GM19452 (cell line): ENCODE data around the gene CSGALNACT2.
"Not testable (repeated sequence)": the region's sequence is repeated elsewhere in the genome, so short reads cannot be mapped to it uniquely, and the experiment has no call there.

Experiments
- ATAC-seq: cut with Tn5 transposase; IDR thresholded peaks from one replicate; pipeline ENCODE4 v1.9.1; 2021; ENCODE audit not compliant: unreplicated experiment

Gene CSGALNACT2

DNA sequence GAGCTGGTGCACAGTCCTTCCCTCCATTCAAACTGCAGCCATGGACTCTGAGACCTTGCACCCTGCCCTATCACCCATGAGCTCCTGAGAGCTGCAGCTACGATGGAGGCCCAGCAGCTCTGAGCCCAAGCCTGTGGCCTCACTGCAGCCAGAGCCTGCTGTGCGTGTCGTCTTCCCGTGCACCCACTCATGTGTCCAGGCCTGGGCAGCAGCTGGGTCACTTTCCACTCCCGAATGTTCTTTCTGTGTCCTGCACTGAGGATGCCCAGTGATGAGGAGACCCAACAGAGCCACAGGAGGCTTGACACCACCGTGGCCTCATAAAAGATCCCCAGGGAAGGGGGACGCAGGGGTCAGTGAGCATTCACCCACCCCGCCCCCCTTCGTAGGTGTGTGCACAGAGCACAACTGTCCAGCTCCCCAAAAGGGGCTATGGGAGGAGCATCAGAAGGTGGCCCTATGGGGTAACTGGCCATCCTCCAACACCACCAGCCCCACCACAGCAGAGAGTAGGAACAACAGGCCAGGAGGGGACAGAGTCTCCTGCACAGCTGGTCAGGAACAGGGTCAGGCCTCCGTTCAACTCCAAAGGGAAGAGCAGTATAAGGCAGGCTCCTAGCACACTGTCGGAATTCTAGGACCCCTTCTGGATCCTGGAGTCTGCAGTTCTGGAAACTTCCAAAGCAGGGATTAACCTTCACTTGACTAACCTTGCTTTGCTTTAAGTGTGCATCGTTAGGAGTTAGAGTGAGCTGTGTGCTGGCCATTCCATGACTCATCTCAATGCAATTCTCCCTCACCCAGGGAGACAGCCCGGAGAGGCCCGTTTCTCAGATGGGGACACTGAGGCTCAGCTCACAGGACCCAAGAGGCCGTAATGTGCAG, 76.1 kb downstream of the CSGALNACT2 start:
- no peak for ATAC-seq

DNA sequence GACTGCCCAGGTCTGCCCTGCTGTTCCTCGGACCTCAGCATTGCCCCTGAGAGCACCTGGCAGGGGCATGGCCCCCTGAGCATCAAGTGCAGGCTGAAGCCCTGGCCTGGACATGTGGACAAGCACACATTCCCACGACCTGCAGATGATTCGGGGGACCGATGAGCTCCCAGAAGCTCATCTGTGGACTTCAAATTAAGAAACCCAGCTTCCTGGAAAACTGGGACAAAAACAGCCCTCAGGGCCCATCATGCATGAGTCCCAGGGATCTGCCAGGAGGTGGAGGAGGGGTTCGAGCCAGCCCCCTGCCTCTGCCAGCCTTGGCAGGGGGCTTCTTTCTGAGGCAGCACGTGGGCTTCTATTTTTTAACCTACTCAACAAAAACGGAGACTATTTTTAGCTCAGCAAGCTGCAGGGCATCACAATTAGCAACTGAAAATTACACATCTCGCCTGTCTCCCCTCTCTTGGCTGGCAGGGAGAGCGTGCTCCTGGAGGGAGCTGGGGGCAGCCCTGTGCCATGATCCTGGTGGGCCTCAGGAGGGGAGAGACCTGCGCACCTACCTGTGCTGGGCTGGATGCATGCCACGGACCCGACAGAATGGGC, 76.8 kb downstream of the CSGALNACT2 start:
- ATAC-seq, result no peak

GRCh38 chr10:43215758-43216455, 77.7 kb downstream of the CSGALNACT2 start:
- no peak for ATAC-seq

DNA sequence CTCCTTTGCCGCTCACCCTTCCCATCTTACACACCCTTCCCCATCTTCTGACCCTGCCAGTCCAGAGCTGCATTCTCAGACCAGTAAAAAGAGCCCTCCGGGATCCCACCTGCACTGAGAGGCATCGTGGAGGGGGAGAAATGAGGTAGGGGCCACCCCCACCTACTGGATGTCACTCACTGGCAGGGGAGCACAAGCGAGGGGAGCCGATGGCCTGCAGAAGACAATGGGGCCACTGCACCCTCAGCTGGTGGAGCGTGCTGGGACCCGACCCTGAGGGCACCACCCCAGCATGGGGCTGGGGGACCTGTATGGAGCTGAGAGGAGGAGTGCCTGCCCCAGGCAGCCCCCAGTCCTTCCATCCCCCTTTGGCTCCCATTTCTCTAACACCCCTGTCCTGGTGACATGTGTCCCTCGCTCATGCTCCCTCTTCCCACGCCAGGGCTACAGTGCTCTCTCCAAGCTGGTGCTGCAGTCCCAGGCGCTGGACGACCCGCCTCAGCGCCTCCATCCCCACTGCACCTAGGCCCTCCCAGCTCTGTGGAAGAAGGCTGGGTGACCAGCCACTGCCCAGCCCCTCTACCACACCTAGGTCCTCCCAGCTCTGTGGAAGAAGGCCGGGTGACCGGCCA, 78.8 kb downstream of the CSGALNACT2 start:
- no peak for ATAC-seq

- ATAC-seq, result no peak
These were observed 79.4 kb downstream of the CSGALNACT2 start for GRCh38 chr10:43217563-43218205.

DNA sequence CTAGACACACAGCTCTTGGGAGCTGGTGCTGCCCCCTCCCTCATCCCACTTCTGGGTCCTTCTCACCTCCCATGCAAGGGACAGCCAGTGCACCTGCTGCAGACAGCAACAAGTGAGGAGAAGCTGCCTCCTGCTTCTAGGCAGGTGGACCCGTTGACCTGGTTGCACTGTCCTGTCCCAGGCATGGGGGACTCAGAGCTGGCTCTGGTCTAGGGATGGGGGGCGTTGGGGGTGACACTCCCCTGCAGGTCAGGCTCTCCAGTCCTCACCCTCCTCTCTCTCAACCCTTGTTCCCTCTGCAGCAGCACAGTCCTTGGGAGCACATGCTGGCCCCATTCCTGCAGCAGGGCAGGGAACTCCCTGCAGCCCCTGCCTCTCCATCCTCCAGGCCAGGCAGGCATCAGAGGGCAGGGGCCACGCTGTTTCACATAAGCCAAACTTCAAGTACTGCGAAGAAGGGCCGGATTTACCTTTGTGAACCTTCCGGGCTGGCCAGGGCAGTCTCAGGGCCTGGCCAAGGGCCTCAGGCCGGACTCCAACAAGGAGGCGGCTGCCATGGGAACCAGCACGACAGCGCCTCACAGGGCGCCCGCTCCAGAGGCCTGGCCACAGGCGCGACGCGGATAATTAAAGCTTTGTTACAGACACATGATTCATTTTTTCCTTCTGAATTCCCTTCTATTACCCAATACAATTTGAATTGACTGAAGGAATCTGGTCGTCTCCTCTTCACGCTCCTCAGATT, 80.1 kb downstream of the CSGALNACT2 start:
- ATAC-seq, result no peak

DNA sequence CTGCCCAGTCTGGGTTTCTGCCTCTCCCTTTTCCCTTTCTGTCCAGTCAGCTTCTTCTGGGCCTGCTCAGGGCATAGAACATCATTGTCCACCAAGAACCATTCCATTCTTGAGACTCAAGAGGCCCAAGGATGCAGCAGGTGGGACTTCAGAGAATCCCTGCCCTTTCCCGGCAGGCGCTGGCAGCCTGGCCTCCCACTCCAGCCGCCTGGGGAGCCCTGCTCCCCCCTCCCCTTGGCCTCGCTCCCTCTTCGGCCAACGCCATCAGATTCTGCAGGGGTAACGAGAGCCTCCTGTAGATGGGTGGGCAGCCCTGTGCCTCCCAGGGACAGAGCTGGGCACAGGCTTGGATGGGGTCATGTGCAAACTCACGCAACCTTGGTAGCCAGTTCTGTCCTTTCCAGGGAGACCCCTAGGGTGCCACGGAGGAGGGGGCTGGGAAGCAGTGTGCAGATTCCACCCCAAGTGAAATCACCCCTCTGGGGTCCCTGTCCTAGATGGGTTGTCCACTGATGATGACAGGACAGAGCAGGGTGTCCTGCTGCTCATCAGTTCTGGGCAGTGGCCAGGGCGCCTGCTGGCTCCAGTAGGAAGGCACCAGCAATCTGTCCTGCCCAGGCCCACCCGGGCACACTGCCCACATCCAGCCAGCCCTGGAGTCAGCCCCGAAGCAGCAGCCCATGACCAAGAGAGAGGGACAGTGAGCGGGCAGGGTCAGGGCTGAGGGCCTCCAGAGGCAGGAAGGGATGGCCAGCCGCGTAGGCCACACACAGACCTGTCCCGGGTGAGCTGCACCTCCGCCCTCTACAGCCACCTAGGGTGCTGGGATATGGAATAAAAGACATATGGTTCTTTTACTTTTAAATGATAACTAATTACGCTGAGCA, 80.9 kb downstream of the CSGALNACT2 start:
- ATAC-seq, result no peak

GRCh38 chr10:43219848-43220247, 81.6 kb downstream of the CSGALNACT2 start:
- ATAC-seq, result no peak

GRCh38 chr10:43220251-43220650, 82.0 kb downstream of the CSGALNACT2 start:
- not testable (repeated sequence) for ATAC-seq

- peak; percentile 53 for ATAC-seq
These were observed 82.6 kb downstream of the CSGALNACT2 start for GRCh38 chr10:43220657-43221418.

- ATAC-seq, result peak; percentile 18
These were observed 83.4 kb downstream of the CSGALNACT2 start for GRCh38 chr10:43221419-43222209.

GRCh38 chr10:43222210-43222720, 84.0 kb downstream of the CSGALNACT2 start:
- ATAC-seq, result no peak

- ATAC-seq, result no peak
These were observed 84.8 kb downstream of the CSGALNACT2 start for GRCh38 chr10:43223056-43223455.

- no peak for ATAC-seq
These were observed 86.1 kb downstream of the CSGALNACT2 start for GRCh38 chr10:43224321-43224720.

DNA sequence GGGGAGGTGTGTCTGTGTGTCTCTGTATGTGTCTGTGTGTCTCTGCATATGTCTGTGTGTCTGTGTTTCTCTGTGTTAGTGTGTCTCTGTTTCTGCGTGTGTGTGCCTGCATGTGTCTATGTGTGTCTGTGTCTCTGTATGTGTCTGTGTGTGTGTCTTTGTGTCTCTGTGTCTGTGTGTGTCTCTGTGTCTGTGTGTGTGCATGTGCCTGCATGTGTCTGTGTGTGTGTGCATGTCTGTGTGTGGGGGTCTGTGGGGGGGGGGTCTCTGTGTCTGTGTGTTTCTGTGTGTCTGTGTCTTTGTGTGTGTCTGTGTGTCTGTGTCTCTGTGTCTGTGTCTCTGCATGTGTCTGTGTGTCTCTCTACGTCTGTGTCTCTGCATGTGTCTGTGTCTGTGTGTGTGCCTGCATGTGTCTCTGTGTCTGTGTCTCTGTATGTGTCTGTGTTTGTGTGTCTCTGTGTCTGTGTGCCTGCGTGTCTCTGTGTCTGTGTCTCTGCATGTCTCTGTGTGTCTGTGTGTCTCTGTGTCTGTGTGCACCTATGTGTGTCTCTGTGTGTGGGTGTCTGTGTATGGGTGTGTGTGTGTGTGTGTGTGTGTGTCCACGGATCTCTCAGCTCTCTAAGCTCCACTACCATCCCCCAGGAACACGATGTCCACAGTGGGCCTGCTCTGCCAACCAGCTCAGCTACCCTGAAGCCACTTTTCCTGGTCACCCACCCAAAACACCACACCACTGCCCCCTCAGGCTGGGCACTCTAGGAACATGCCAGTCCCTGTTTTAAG, 87.0 kb downstream of the CSGALNACT2 start:
- ATAC-seq, result no peak

- no peak for ATAC-seq
These were observed 87.5 kb downstream of the CSGALNACT2 start for GRCh38 chr10:43225787-43226153.

GRCh38 chr10:43226441-43226840, 88.2 kb downstream of the CSGALNACT2 start:
- no peak for ATAC-seq
